Skeletal muscle tissue (tissue), 4 donors: ENCODE measurements around the gene ATP6V1E1. TPM values are rescaled to one million over a fixed set of nuclear protein-coding genes. Genes with fewer than 3 reads are reported as not detected.
"Not testable (repeated sequence)": the region's sequence is repeated elsewhere in the genome, so short reads cannot be mapped to it uniquely, and the experiment has no call there.

ENCODE experiments used
- H3K27ac ChIP-seq: one replicate; pipeline ENCODE4 v1.7.0; 2013; ENCODE audit warnings: mild to moderate bottlenecking, low read depth, low read length, inconsistent platforms
- H3K27me3 ChIP-seq, 3 donors: one replicate each; pipeline ENCODE4 v1.7.0; 2013; ENCODE audit warnings: low read length in 3 of 3; ENCODE audit not compliant: control insufficient read depth in 3 of 3, insufficient read depth in 3 of 3
- H3K36me3 ChIP-seq, 3 donors: one replicate each; pipeline ENCODE4 v1.7.0; 2013; ENCODE audit warnings: low read length in 3 of 3; ENCODE audit not compliant: control insufficient read depth in 3 of 3, insufficient read depth in 3 of 3
- H3K4me1 ChIP-seq, 3 donors: one replicate each; pipeline ENCODE4 v1.7.0; 2013; ENCODE audit warnings: low read length in 3 of 3, mild to moderate bottlenecking in 3 of 3; ENCODE audit not compliant: control insufficient read depth in 3 of 3, insufficient read depth in 3 of 3
- H3K4me3 ChIP-seq, 3 donors: one replicate each; pipeline ENCODE4 v1.7.0; 2013; ENCODE audit warnings: low read length in 3 of 3
- H3K9ac ChIP-seq, 3 donors: one replicate each; pipeline ENCODE4 v1.7.0; 2013; ENCODE audit warnings: low read length in 3 of 3, mild to moderate bottlenecking in 3 of 3, moderate library complexity in 2 of 3, low read depth in 1 of 3
- H3K9me3 ChIP-seq, 3 donors: one replicate each; pipeline ENCODE4 v1.7.0; 2013; ENCODE audit warnings: low read length in 3 of 3; ENCODE audit not compliant: control insufficient read depth in 3 of 3
- total RNA-seq: library from RNA; depleted of rRNA; stranded (reverse); fragments of >200 nt; gene quantifications from one replicate; pipeline ENCODE4 v1.2.3, GENCODE V29; 2014
- donor health status: Osteomylitis.

ATP6V1E1 gene
- total RNA-seq = 60.0 TPM

- Histone ChIP-seq H3K27me3 (no peaks in the 10 kb centered on the region), H3K36me3 (peaks cover 0 to 5% (median 4%) of the 10 kb centered on the region in 3 donors), H3K4me3 (peak within 1 kb of the TSS; percentile 92 to 100 (median 100)), H3K9ac (peak within 1 kb of the TSS; percentile 98 to 100 (median 100)), H3K4me1 (peaks cover 10 to 13% (median 12%) of the 10 kb centered on the region in 3 donors), H3K9me3 (no peaks in the 10 kb centered on the region), H3K27ac (peak within 1 kb of the TSS; percentile 90)
Measured at GRCh38 chr22:17628406-17629172, at the start of gene ATP6V1E1. Gene ATP6V1E1 (minus strand): TSS chr22:17628749. CDS start chr22:17628635, 114 bp downstream.

DNA sequence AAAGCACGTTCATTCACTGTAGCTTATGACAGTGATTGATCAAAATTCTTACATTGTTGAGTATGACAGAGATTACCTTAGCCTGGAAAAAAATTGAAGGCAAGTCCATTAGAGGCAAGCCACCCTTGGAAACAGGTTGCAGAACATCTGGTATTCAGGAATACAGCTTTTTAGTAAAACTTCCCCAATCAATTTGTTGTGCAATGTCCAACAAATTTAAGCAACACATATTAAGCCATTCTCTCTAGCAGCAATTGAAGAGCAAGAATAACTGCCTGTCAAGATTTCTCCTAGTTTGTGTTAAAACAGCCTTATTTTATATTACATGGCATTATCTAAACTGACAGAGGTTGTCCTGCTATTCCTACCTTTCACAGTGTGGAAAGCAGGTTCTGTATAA lies 47.0 kb upstream of the ATP6V1E1 start:
- Histone ChIP-seq H3K4me3 (no peak overlapping the region), H3K9me3 (no peaks in the 10 kb centered on the region), H3K4me1 (peaks cover 7 to 14% (median 11%) of the 10 kb centered on the region in 3 donors), H3K27me3 (no peaks in the 10 kb centered on the region), H3K9ac (no peak overlapping the region), H3K27ac (no peak overlapping the region), H3K36me3 (peaks cover 0 to 4% (median 2%) of the 10 kb centered on the region in 3 donors)

GRCh38 chr22:17674152-17674551 lies 45.6 kb upstream of the ATP6V1E1 start:
- Histone ChIP-seq H3K9me3 (no peaks in the 10 kb centered on the region), H3K9ac (no peak overlapping the region), H3K4me1 (peaks cover 7 to 14% (median 11%) of the 10 kb centered on the region in 3 donors), H3K4me3 (no peak overlapping the region), H3K27me3 (no peaks in the 10 kb centered on the region), H3K27ac (no peak overlapping the region), H3K36me3 (peaks cover 0 to 7% (median 4%) of the 10 kb centered on the region in 3 donors)

DNA sequence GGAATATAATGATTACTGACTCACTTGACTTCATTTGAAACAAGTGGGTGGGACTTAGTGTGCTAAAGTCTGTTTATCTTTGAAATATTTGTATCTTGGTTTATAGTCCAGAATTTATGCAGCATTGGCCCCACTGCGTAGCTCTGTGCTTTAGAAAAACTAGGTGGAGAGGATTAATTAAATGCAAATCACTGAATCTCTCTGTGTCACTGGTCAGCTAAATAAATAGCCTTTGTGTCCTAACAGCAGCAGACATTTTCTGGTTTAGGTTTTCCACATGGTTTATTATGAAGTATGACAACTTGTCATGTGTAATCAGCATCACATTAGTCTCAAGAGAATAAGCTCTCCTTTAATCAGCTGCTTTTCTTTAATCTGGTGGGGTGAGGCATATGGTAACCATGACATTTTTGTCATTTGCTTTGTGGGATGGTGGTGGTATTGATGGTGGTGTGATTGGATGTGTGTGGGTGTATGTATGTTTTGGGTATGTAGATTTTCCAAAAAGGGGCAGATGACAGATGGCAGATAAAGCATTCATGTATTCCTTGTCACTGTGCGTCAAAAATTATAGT lies 44.0 kb upstream of the ATP6V1E1 start:
- no peaks in the 10 kb centered on the region for H3K27me3 ChIP-seq
- H3K9ac ChIP-seq = no peak overlapping the region
- H3K9me3 ChIP-seq = no peaks in the 10 kb centered on the region
- no peak overlapping the region for H3K4me3 ChIP-seq
- peak overlapping the region; percentile 33 for H3K27ac ChIP-seq
- H3K4me1 ChIP-seq = peaks cover 7 to 14% (median 7%) of the 10 kb centered on the region in 3 donors
- peaks cover 0 to 7% (median 4%) of the 10 kb centered on the region in 3 donors for H3K36me3 ChIP-seq

DNA sequence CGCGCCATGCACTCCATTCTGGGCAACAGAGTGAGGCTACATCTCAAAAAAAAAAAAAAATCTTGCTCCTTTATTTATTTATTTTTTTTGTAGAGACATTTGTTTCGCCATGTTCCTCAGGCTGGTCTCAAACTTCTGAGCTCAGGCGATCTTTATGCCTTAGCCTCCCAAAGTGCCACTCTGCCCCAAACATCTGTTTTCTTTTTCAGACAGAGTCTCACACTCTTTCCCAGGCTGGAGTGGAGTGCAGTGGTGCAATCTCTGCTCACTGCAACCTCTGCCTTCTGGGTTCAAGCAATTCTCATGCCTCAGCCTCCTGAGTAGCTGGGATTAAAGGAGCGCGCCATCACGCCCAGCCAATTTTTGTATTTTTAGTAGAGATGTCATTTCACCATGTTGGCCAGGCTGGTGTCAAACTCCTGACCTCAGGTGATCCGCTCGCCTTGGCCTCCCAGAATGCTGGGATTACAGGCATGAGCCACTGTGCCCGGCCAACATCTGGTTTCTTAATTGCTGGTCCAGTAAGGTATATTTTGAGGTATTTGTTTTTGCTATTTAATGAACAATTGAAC lies 43.1 kb upstream of the ATP6V1E1 start:
- not testable (repeated sequence) for H3K9me3 ChIP-seq, H3K27me3 ChIP-seq, H3K36me3 ChIP-seq, H3K9ac ChIP-seq, H3K4me3 ChIP-seq
- H3K4me1 ChIP-seq = peaks cover 7 to 14% (median 7%) of the 10 kb centered on the region in 3 donors
- peak overlapping the region; percentile 33 for H3K27ac ChIP-seq

- no peak overlapping the region for H3K27ac ChIP-seq
- no peaks in the 10 kb centered on the region for H3K9me3 ChIP-seq
- no peaks in the 10 kb centered on the region for H3K4me1 ChIP-seq
- H3K27me3 ChIP-seq = no peaks in the 10 kb centered on the region
- H3K9ac ChIP-seq = no peak overlapping the region
- peaks cover 9 to 22% (median 15%) of the 10 kb centered on the region in 3 donors for H3K36me3 ChIP-seq
- no peak overlapping the region for H3K4me3 ChIP-seq
Measured at GRCh38 chr22:17665854-17666253, 37.3 kb upstream of the ATP6V1E1 start.

- H3K9ac ChIP-seq = no peak overlapping the region
- H3K9me3 ChIP-seq = no peaks in the 10 kb centered on the region
- H3K4me1 ChIP-seq = no peaks in the 10 kb centered on the region
- H3K27me3 ChIP-seq = no peaks in the 10 kb centered on the region
- H3K36me3 ChIP-seq = peaks cover 12 to 20% (median 14%) of the 10 kb centered on the region in 3 donors
- H3K27ac ChIP-seq = no peak overlapping the region
- H3K4me3 ChIP-seq = no peak overlapping the region
Measured at GRCh38 chr22:17665248-17665647, 36.7 kb upstream of the ATP6V1E1 start.

DNA sequence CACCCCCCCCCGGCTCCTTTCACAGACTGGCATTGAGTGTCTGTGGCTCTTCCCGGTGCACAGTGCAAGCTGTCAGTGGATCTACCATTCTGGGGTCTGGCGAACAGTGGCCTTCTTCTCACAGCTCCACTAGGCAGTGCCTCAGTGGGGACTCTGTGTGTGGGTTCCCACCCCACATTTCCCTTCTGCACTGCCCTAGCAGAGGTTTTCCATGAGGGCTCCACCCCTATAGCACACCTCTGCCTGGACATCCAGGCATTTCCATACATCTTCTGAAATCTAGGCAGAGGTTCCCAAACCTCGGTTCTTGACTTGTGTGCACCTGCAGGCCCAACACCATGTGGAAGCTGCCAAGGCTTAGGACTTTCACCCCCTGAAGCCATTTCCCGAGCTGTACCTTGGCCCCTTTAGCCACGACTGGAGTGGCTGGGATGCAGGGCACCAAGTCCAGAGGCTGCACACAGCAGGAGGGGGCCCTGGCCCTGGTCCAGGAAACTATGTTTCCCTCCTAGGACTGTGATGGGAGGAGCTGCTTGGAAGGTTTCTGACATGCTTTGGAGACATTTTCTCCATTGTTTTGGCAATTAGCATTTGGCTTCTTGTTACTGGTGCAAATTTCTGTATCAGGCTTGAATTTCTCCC lies 36.0 kb upstream of the ATP6V1E1 start:
- Histone ChIP-seq H3K4me1 (no peaks in the 10 kb centered on the region), H3K9me3 (no peaks in the 10 kb centered on the region), H3K9ac (no peak overlapping the region), H3K4me3 (no peak overlapping the region), H3K36me3 (peaks cover 12 to 19% (median 15%) of the 10 kb centered on the region in 3 donors), H3K27ac (no peak overlapping the region), H3K27me3 (no peaks in the 10 kb centered on the region)

DNA sequence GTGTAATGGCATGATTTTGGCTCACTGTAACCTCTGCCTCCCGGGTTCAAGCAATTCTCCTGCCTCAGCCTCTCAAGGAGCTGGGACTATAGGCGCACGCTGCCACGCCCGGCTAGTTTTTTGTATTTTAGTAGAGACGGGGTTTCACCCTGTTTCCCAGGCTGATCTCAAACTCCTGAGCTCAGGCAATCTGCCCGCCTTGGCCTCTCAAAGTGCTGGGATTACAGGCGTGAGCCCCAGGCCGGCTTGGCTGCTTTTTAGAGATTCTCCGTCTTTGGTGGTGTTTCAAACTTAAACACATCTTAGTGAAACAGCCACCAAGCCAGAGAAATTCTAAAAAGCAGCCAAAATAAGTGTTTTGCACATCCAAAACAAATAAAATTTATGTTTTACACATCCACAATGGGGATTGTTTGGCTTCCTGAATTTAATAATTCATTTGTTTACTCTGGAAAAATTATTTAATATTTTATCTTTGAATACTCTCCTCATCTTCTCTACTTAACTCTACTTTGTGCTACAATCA lies 28.4 kb upstream of the ATP6V1E1 start:
- no peaks in the 10 kb centered on the region for H3K27me3 ChIP-seq
- H3K4me1 ChIP-seq = no peaks in the 10 kb centered on the region
- H3K36me3 ChIP-seq = peaks cover 3 to 18% (median 6%) of the 10 kb centered on the region in 3 donors

More for the DNA sequence above, 28.4 kb upstream of the ATP6V1E1 start:
- no peak overlapping the region for H3K27ac ChIP-seq
- no peak overlapping the region for H3K4me3 ChIP-seq
- no peaks in the 10 kb centered on the region for H3K9me3 ChIP-seq
- H3K9ac ChIP-seq = no peak overlapping the region
